ENCODE results near the gene ZFYVE19. TPM values are rescaled to one million over a fixed set of nuclear protein-coding genes. Genes with fewer than 3 reads are reported as not detected.

Gene ZFYVE19
- total RNA-seq, 1 experiment from 2014 or later, result 32.6 TPM

DNA sequence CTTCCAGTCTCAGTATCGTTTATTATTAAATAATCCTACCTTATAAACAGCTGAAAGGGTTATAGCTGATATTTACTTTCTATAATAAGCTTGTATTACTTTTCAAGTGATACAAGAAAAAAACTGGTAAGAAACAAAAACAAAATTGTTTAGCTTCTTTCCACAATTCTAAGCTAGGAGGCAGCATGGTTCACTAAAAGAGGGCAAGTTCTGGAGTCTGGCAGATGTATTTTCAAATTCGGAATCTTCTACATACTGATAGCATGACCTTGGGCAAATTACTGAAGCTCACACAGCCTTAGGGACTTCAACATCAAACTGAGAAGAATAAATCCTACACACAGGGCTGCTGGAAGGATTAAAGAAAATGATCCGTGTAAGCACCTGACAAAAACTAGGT, 21.7 kb upstream of the ZFYVE19 start:
- H2AFZ ChIP-seq, result no peak overlapping the region

GRCh38 chr15:40785814-40786213, 21.1 kb upstream of the ZFYVE19 start:
- H3K9me3 ChIP-seq (ENCODE audit: insufficient read depth, low read depth), result no peaks in the 10 kb centered on the region
- peaks cover 45% of the 10 kb centered on the region for H3K79me2 ChIP-seq (ENCODE audit: low read depth)
- BruUV-seq (replicated peaks), result no TSS peak
- H3F3A ChIP-seq (ENCODE audit: insufficient read depth, low read depth), result peaks cover 61% of the 10 kb centered on the region
- H3K27me3 ChIP-seq (ENCODE audit: insufficient read depth, low read depth), result no peaks in the 10 kb centered on the region
- no peaks in the 10 kb centered on the region for H3K9me2 ChIP-seq (ENCODE audit: insufficient read depth)
- ChIA-PET CTCF (interaction anchor here (1.2 to 1.8 kb wide), 4 partner anchors 39 to 106 kb away, joined by 3 to 7 read pairs (median 4); no protein-coding TSS in a partner anchor), POLR2A (ENCODE audit: unreplicated experiment) (interaction anchor here (0.6 to 0.7 kb wide), 2 partner anchors 21 to 223 kb away, joined by 4 to 7 read pairs; no protein-coding TSS in a partner anchor)
- no peak for TF ChIP-seq EZH2 (IDR thresholded peaks at IDR 0.05; ENCODE audit: low read depth)
- no peak for TF ChIP-seq CTCF (conservative IDR thresholded peaks at IDR 0.05)
- H4K20me1 ChIP-seq (ENCODE audit: insufficient read depth), result no peaks in the 10 kb centered on the region
- H3K27ac ChIP-seq, result peak overlapping the region; percentile 98
- intact Hi-C loops (cut with micrococcal nuclease; ENCODE audit: unreplicated experiment), result no loop called here
- no peak overlapping the region for H2AFZ ChIP-seq
- H3K4me3 ChIP-seq, result peak overlapping the region; percentile 45; the same call in 1 of the 2 replicates
- H3K4me1 ChIP-seq (replicated peaks; ENCODE audit: insufficient read depth), result peaks cover 63% of the 10 kb centered on the region
- H3K4me2 ChIP-seq, result peak overlapping the region; percentile 74
- no peaks in the 10 kb centered on the region for H3K36me3 ChIP-seq (ENCODE audit: low read depth)
- peak; percentile 74 to 91 for DNase-seq

More for the DNA sequence above, 21.7 kb upstream of the ZFYVE19 start:
- ChIA-PET CTCF (interaction anchor here (0.5 to 1.8 kb wide), 8 partner anchors 19 to 453 kb away, joined by 3 to 7 read pairs (median 4); partner anchors contain the start of gene VPS18), POLR2A (ENCODE audit: unreplicated experiment) (interaction anchor here (0.7 to 0.8 kb wide), 3 partner anchors 21 to 110 kb away, joined by 3 to 4 read pairs (median 3); no protein-coding TSS in a partner anchor)
- no peaks in the 10 kb centered on the region for H3K27me3 ChIP-seq (ENCODE audit: insufficient read depth, low read depth)
- H3K4me1 ChIP-seq (replicated peaks; ENCODE audit: insufficient read depth), result peaks cover 56% of the 10 kb centered on the region
- intact Hi-C loops (cut with micrococcal nuclease; ENCODE audit: unreplicated experiment), result no loop called here
- H3K9me3 ChIP-seq (ENCODE audit: insufficient read depth, low read depth), result no peaks in the 10 kb centered on the region
- H3K79me2 ChIP-seq (ENCODE audit: low read depth), result peaks cover 44% of the 10 kb centered on the region
- no peak for TF ChIP-seq EZH2 (IDR thresholded peaks at IDR 0.05; ENCODE audit: low read depth)
- peak; percentile 49 for TF ChIP-seq CTCF (conservative IDR thresholded peaks at IDR 0.05)
- H3K27ac ChIP-seq, result peak overlapping the region; percentile 98
- BruUV-seq (replicated peaks), result no TSS peak
- no peaks in the 10 kb centered on the region for H4K20me1 ChIP-seq (ENCODE audit: insufficient read depth)
- H3K9me2 ChIP-seq (ENCODE audit: insufficient read depth), result no peaks in the 10 kb centered on the region
- H3K36me3 ChIP-seq (ENCODE audit: low read depth), result no peaks in the 10 kb centered on the region
- H3F3A ChIP-seq (ENCODE audit: insufficient read depth, low read depth), result peaks cover 54% of the 10 kb centered on the region
- peak overlapping the region; percentile 74 for H3K4me2 ChIP-seq
- peak overlapping the region; percentile 45; the same call in 1 of the 2 replicates for H3K4me3 ChIP-seq
- DNase-seq, result peak in 1 of 2 experiments; percentile 41

- DNase-seq, result peak; percentile 91 to 97
- Histone ChIP-seq H3K4me3 (no peak overlapping the region; the same call in 1 of the 2 replicates), H3K27ac (peak overlapping the region; percentile 98), H4K20me1 (ENCODE audit: insufficient read depth) (no peaks in the 10 kb centered on the region), H3K4me1 (replicated peaks; ENCODE audit: insufficient read depth) (peaks cover 79% of the 10 kb centered on the region), H3K9me3 (ENCODE audit: insufficient read depth, low read depth) (no peaks in the 10 kb centered on the region), H3K4me2 (peak overlapping the region; percentile 74), H3F3A (ENCODE audit: insufficient read depth, low read depth) (peaks cover 68% of the 10 kb centered on the region), H3K9me2 (ENCODE audit: insufficient read depth) (no peaks in the 10 kb centered on the region), H3K27me3 (ENCODE audit: insufficient read depth, low read depth) (no peaks in the 10 kb centered on the region), H3K79me2 (ENCODE audit: low read depth) (peaks cover 58% of the 10 kb centered on the region), H2AFZ (no peak overlapping the region), H3K36me3 (ENCODE audit: low read depth) (no peaks in the 10 kb centered on the region)
- no TSS peak for BruUV-seq (replicated peaks)
- intact Hi-C loops (cut with micrococcal nuclease; ENCODE audit: unreplicated experiment), result loop anchor here (1.0 kb wide), 6 partner anchors 18 to 105 kb away; partner anchors contain the start of genes C15orf62, DNAJC17 and ZFYVE19
- TF ChIP-seq EZH2 (IDR thresholded peaks at IDR 0.05; ENCODE audit: low read depth), result no peak
- no peak for TF ChIP-seq CTCF (conservative IDR thresholded peaks at IDR 0.05)
- ChIA-PET POLR2A (ENCODE audit: unreplicated experiment) (interaction anchor here (0.6 to 0.7 kb wide), 4 partner anchors 20 to 357 kb away, joined by 3 to 5 read pairs (median 4); partner anchors contain the start of gene DNAJC17), CTCF (interaction anchor here (1.5 kb wide), 2 partner anchors 70 to 72 kb away, joined by 3 to 4 read pairs; no protein-coding TSS in a partner anchor)
Measured at GRCh38 chr15:40787344-40787841, 19.5 kb upstream of the ZFYVE19 start.
